ENCODE data around the gene CAPN15.

The CAPN15 gene

GRCh38 chr16:575354-576196 lies 48.1 kb downstream of the CAPN15 start:
- DNase-seq (ENCODE audit: extremely low read depth in 1 of 2, low read depth in 1 of 2): no peak

GRCh38 chr16:576197-576822 lies 48.8 kb downstream of the CAPN15 start:
- no peak for DNase-seq (ENCODE audit: extremely low read depth in 1 of 2, low read depth in 1 of 2)

- no peak for DNase-seq (ENCODE audit: extremely low read depth in 1 of 2, low read depth in 1 of 2)
Measured at GRCh38 chr16:576823-577201, 49.3 kb downstream of the CAPN15 start.

GRCh38 chr16:577796-578195 lies 50.3 kb downstream of the CAPN15 start:
- DNase-seq (ENCODE audit: extremely low read depth in 1 of 2, low read depth in 1 of 2): no peak

- no peak for DNase-seq (ENCODE audit: extremely low read depth in 1 of 2, low read depth in 1 of 2)
Measured at GRCh38 chr16:578232-578869, 50.8 kb downstream of the CAPN15 start.

GRCh38 chr16:578870-579405 lies 51.4 kb downstream of the CAPN15 start:
- DNase-seq (ENCODE audit: extremely low read depth in 1 of 2, low read depth in 1 of 2): peak; percentile 36 to 43

GRCh38 chr16:580141-580945 lies 52.8 kb downstream of the CAPN15 start:
- DNase-seq (ENCODE audit: extremely low read depth in 1 of 2, low read depth in 1 of 2): no peak

- DNase-seq (ENCODE audit: extremely low read depth in 1 of 2, low read depth in 1 of 2): no peak
Measured at GRCh38 chr16:580946-581498, 53.5 kb downstream of the CAPN15 start.

- DNase-seq (ENCODE audit: extremely low read depth in 1 of 2, low read depth in 1 of 2): no peak
Measured at GRCh38 chr16:582218-582613, 54.7 kb downstream of the CAPN15 start.

- DNase-seq (ENCODE audit: extremely low read depth in 1 of 2, low read depth in 1 of 2): no peak
Measured at GRCh38 chr16:582614-583331, 55.3 kb downstream of the CAPN15 start.

GRCh38 chr16:583470-583814 lies 55.9 kb downstream of the CAPN15 start:
- DNase-seq (ENCODE audit: extremely low read depth in 1 of 2, low read depth in 1 of 2): no peak

GRCh38 chr16:583815-584591 lies 56.5 kb downstream of the CAPN15 start:
- DNase-seq (ENCODE audit: extremely low read depth in 1 of 2, low read depth in 1 of 2): no peak

- no peak for DNase-seq (ENCODE audit: extremely low read depth in 1 of 2, low read depth in 1 of 2)
Measured at GRCh38 chr16:585351-585750, 57.8 kb downstream of the CAPN15 start.

GRCh38 chr16:586047-586644 lies 58.6 kb downstream of the CAPN15 start:
- no peak for DNase-seq (ENCODE audit: extremely low read depth in 1 of 2, low read depth in 1 of 2)

- no peak for DNase-seq (ENCODE audit: extremely low read depth in 1 of 2, low read depth in 1 of 2)
Measured at GRCh38 chr16:586645-587590, 59.4 kb downstream of the CAPN15 start.

- DNase-seq (ENCODE audit: extremely low read depth in 1 of 2, low read depth in 1 of 2): peak in 1 of 2 donors; percentile 58
Measured at GRCh38 chr16:588639-588888, 61.1 kb downstream of the CAPN15 start.

GRCh38 chr16:588889-589657 lies 61.6 kb downstream of the CAPN15 start:
- peak; percentile 91 to 92 for DNase-seq (ENCODE audit: extremely low read depth in 1 of 2, low read depth in 1 of 2)

Data from stimulated activated CD8-positive, alpha-beta memory T cell treated with anti-CD3 and anti-CD28 coated beads, Interleukin-7, amount 100 ng/mL, for 48 hours (primary cell).